ENCODE results near the gene BLM.

DNA sequence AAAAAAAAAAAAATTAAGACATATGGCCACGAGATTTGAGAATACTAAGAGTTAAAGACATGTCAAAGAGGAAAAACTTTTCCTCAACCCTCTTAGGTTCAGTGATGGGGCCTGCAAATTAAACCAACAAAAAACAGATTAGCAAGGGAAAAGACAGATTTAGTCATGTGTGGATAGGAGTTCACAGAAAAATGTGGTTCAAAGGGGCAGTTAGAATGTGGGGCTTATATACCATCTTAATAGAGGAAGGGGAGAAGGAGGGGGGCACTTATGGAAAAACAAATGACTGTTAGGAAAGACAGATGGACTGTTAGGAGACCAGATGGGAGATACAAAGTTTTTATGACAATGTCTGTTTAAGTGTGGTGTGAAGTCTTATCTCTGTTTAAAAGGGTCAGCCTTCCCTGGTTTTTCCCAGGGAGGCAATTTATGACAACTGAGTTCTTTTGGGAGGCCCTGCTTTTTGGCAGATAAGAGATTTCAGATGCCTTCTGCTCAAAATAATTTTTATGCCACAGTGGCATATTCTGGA is 82.6 kb downstream of the BLM start:
- TF ChIP-seq, protein P1, sequence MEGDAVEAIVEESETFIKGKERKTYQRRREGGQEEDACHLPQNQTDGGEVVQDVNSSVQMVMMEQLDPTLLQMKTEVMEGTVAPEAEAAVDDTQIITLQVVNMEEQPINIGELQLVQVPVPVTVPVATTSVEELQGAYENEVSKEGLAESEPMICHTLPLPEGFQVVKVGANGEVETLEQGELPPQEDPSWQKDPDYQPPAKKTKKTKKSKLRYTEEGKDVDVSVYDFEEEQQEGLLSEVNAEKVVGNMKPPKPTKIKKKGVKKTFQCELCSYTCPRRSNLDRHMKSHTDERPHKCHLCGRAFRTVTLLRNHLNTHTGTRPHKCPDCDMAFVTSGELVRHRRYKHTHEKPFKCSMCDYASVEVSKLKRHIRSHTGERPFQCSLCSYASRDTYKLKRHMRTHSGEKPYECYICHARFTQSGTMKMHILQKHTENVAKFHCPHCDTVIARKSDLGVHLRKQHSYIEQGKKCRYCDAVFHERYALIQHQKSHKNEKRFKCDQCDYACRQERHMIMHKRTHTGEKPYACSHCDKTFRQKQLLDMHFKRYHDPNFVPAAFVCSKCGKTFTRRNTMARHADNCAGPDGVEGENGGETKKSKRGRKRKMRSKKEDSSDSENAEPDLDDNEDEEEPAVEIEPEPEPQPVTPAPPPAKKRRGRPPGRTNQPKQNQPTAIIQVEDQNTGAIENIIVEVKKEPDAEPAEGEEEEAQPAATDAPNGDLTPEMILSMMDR (IDR thresholded peaks at IDR 0.05): no peak
- no peak for TF ChIP-seq POLR2A (IDR thresholded peaks at IDR 0.05)
